HuH-7 (cell line): Measurements from ENCODE around the gene ZFHX3.

Source experiments
- DNase-seq: peaks from one replicate; pipeline ENCODE4 v3.0.0; 2011; ENCODE audit warnings: low spot score

ZFHX3 gene

DNA sequence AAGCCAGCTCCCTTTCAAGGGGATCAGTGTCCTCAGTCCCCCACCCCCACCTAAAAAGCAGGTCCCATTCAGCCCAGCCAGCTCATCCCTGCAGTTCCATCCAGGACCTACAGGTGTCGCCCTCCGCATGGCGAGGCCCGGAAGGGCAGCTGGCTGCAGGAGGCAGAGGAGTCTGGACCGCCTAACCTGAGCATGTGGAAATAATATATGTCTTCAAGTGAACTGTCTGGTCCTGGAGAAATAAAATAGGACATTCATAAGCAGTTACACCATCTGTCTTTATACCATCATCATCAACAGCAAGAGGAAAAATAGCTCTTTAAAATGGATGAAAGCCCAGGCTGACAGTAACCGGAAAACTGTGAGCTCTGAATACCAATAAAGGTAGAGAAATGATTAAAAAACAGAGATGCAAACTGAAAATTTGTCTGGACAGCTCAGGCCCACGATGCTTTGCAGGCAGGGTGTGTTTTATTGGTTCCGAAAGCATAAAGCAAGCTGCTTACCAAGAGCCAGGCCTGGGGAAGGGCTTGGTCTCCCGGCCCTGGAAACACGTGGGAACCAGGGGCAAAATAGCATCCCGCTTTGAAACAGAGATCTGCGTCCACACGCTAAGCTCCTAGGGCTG lies 215.2 kb downstream of the ZFHX3 start:
- peak; percentile 89 for DNase-seq

- DNase-seq = no peak
Measured at GRCh38 chr16:72829846-72830775, 217.8 kb downstream of the ZFHX3 start.

- DNase-seq = no peak
Measured at GRCh38 chr16:72827866-72828265, 220.1 kb downstream of the ZFHX3 start.

DNA sequence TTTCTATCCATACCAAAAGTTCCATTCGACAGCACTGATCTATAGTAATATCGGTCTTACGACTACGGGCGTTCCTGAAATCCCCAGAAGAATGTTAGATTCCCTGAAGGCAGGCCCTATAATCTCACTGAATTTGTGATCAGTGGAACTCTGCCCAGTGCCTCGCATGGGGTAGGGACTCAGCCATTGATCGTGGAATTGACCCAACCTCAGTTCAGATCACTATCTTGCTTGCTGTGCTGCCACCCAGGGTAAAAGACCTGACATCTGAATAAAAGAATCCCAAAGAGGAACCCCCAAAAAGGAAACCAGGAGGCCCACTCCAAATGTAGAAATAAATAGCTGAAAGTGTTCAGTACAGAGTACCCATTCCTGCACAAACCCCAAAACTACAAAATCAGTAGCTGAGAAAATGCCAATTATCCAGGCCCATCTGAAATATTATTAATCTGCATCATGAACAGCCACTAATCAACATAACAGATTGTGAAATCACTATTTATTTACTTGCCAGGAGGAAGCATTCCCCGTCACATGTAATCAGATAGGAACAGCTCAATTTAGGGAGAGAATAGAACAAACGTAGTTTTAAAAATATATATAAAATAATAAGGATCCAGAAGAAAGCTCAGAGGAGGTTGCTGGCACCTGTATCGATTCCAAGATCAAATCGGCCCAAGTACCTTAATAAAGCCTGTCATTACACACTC lies 221.9 kb downstream of the ZFHX3 start:
- no peak for DNase-seq

GRCh38 chr16:72824761-72825160 lies 223.2 kb downstream of the ZFHX3 start:
- no peak for DNase-seq

DNA sequence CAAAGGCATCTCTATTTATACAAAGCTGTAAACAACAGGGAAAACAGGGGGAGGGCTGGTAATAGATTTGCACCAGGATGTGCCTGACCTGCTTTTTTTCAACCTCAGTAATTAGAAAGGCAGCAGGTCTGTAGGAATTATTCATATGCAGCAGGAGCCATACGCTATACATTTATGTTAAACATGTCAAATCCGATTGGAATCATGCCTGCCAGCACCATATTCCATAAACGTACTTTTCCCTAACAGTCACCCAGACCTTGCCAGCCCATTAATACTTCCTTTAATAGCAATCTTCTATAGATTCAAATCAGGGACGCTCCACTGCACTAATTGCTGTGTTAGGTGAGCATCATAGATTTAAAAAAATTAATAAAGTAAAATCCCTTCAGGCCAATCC lies 223.9 kb downstream of the ZFHX3 start:
- DNase-seq = no peak

- DNase-seq = peak; percentile 29
Measured at GRCh38 chr16:72821185-72821950, 226.6 kb downstream of the ZFHX3 start.

DNA sequence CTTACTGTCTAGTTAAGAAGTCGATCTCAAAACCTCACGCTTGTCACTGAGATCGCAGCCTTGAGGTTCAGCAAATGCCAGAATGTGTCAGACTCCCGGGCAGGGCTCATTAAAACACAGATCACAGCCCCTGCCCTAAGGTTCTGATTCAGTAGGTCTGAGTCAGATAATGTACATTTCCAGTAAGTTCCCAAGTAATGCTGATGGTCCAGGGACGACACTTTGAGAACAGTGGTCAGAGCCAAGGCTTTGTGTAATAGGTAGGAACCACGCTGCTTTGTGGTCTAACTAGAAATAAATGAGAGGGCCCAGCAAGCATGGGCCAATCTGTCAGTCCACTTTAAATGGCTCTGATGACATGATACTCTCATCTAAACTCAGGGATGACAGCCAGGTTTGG lies 228.6 kb downstream of the ZFHX3 start:
- no peak for DNase-seq

DNA sequence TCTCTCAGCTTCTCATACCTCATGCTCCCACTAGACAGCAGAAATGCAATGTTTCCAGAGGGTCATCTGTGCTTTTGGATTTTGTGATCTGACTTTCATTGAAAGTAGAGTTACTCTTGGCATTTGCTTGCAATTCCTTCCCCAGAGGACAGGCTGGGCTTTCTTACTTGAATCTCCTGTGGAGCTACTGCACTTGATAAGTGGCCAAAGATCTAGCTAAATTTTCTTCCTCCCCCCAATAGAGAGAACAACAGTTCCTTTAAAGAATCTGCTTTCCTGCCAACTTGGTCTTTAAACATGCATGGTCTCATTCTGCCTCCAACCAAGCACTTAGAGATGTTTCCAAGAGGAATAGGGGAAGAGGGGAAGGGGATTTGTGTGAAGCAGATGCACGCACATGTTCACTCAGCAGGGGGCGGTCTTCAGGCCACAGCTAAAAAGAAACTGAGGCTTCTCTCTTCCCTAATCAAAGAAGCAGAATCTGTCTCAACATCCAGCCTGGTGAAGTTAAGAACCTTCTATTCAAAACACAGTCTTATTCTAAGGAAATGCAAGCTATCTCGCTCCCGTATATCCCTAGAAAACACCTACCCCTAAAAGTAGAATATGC lies 229.6 kb downstream of the ZFHX3 start:
- no peak for DNase-seq

GRCh38 chr16:72815348-72816318 lies 232.3 kb downstream of the ZFHX3 start:
- no peak for DNase-seq

GRCh38 chr16:72814226-72814625 lies 233.7 kb downstream of the ZFHX3 start:
- no peak for DNase-seq

GRCh38 chr16:72812672-72813071 lies 235.3 kb downstream of the ZFHX3 start:
- no peak for DNase-seq

GRCh38 chr16:72811876-72812275 lies 236.1 kb downstream of the ZFHX3 start:
- no peak for DNase-seq

DNA sequence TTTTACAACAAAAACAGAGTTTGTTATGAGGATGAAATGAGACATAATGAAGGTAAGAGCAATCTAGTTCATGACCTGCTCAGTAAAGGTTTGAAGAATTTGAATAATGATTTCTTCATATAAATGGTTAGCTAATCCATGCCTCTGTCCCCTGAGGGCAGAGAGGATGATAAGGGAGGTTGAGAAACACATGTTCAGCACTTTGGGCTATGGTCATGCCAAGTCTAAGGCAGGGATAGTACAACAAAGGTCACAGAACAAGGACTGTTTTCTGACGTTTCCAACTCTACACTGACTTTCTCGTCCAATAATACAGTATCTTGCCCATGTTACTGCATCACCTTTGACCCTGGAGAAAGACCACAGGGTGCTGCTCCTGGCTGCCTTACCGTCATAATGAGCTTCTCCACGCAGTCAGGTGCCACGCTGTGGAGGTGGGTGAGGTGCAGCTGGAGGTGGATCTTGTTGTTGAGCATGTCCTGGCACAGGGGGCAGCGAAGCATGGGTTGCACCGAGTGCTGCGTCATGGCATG lies 236.7 kb downstream of the ZFHX3 start:
- no peak for DNase-seq

- no peak for DNase-seq
Measured at GRCh38 chr16:72810480-72810879, 237.4 kb downstream of the ZFHX3 start.

- DNase-seq = no peak
Measured at GRCh38 chr16:72809446-72809845, 238.5 kb downstream of the ZFHX3 start.

GRCh38 chr16:72808754-72809153 lies 239.2 kb downstream of the ZFHX3 start:
- DNase-seq = no peak

- no peak for DNase-seq
Measured at GRCh38 chr16:72807245-72807644, 240.7 kb downstream of the ZFHX3 start.

GRCh38 chr16:72805486-72805885 lies 242.4 kb downstream of the ZFHX3 start:
- DNase-seq = no peak

GRCh38 chr16:72800524-72801161 lies 247.3 kb downstream of the ZFHX3 start:
- DNase-seq = no peak
